ENCODE measurements around the gene VARS1. TPM values are rescaled to one million over a fixed set of nuclear protein-coding genes. Genes with fewer than 3 reads are reported as not detected.

VARS1 gene
- total and polyA plus RNA-seq, 2 of the 8 experiments (the other 6 are each of a cell fraction or from before 2014, with no cell fraction given): 53.5 to 162 TPM

DNA sequence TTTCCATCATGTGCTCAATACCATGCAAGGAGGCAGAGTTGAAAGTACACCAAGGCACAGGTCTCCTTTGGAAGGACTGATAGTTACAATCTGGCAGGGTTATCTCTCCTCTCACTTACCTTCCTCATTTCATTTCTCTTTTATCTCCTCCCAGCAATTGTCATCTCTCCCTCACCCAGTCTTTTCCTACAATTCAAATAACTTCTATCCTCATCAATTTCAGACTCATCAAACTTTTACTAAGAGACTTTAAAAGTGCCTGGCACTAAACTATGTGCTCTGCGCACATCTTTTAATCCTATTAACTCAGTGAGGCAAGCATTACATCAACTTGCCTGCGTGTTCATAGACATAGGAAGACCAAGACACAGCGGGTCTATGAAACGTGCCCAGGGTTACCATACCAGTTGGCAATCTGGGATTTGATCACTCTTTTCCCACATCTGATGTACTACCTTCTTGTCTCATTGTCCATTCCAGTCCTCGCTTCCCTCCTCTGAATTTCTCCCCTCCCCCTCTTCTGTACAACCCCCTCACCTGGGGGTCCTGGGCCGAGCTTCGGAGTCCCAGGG lies 1.2 kb downstream of the VARS1 start:
- Histone ChIP-seq H3K56ac (replicated peaks; ENCODE audit: insufficient read length, low read depth, low read length) (no peak overlapping the region), H2BK12ac (ENCODE audit: low read depth, low read length) (no peak overlapping the region), H3K4me2 (ENCODE audit: insufficient read depth in 1 of 2, low read depth in 2 of 2, low read length in 2 of 2) (peak overlapping the region; percentile 89 to 94), H3K23me2 (ENCODE audit: low read depth, low read length) (peaks cover 5% of the 10 kb centered on the region; the same call in 1 of the 2 replicates), H3K4me1 (replicated peaks in 1 of 4; ENCODE audit: control insufficient read depth in 3 of 4, insufficient read depth in 4 of 4, low read length in 3 of 4) (peaks cover 0 to 2% (median under 1%) of the 10 kb centered on the region in 4 experiments; a peak in 3 of 7 replicates), H4K8ac (ENCODE audit: extremely low read depth, insufficient read depth, low read length) (no peak overlapping the region), H2AK5ac (ENCODE audit: low read depth, low read length) (no peak overlapping the region), H4K5ac (ENCODE audit: insufficient read length, low read depth, low read length) (no peak overlapping the region), H3K27me3 (replicated peaks in 1 of 4; ENCODE audit: control insufficient read depth in 3 of 4, extremely low read depth in 1 of 4, insufficient read depth in 3 of 4, low read length in 3 of 4) (no peaks in the 10 kb centered on the region), H2BK120ac (replicated peaks; ENCODE audit: low read depth, low read length) (no peak overlapping the region), H2AFZ (ENCODE audit: low read length) (no peak overlapping the region), H4K91ac (replicated peaks; ENCODE audit: insufficient read length, low read length) (peak overlapping the region; percentile 29), H3K9me3 (ENCODE audit: insufficient read depth in 2 of 2, low read depth in 1 of 2, low read length in 1 of 2) (no peaks in the 10 kb centered on the region), H2BK5ac (ENCODE audit: low read depth, low read length) (0 out of 2 replicates have a peak overlapping the region, but pooled peaks have one; percentile 73), H3K9ac (replicated peaks in 1 of 4; ENCODE audit: extremely low read depth in 1 of 4, low read depth in 3 of 4, low read length in 3 of 4) (peak overlapping the region in 3 of 4 experiments; percentile 77 to 96 (median 94); a peak in 6 of 7 replicates), H4K20me1 (replicated peaks in 1 of 2; ENCODE audit: control insufficient read depth in 1 of 2, insufficient read depth in 2 of 2, low read length in 2 of 2) (peaks cover 1 to 6% of the 10 kb centered on the region in 2 experiments), H3K79me1 (ENCODE audit: low read depth, low read length) (peaks cover 3% of the 10 kb centered on the region; the same call in 1 of the 2 replicates), H2BK15ac (ENCODE audit: low read length) (no peak overlapping the region), H2BK20ac (ENCODE audit: low read length) (no peak overlapping the region), H3K4ac (replicated peaks; ENCODE audit: insufficient read length, low read depth, low read length) (no peak overlapping the region), H3K23ac (ENCODE audit: insufficient read length) (no peak overlapping the region), H3K27ac (ENCODE audit: low read depth, low read length) (no peak overlapping the region), H3K4me3 (ENCODE audit: extremely low read depth in 1 of 4, insufficient read depth in 2 of 4, low read depth in 3 of 4, low read length in 4 of 4) (peak overlapping the region; percentile 82 to 95 (median 90)), H3K14ac (ENCODE audit: insufficient read length) (no peak overlapping the region), H3K79me2 (ENCODE audit: control insufficient read depth in 1 of 2, insufficient read depth in 2 of 2, low read length in 2 of 2) (peaks cover 0 to 19% of the 10 kb centered on the region in 2 experiments; a peak in 2 of 4 replicates), H3K18ac (ENCODE audit: extremely low read depth, low read length) (no peak overlapping the region), H3K36me3 (ENCODE audit: control insufficient read depth in 2 of 4, insufficient read depth in 4 of 4, low read length in 3 of 4) (peaks cover 2 to 40% (median 15%) of the 10 kb centered on the region in 4 experiments; a peak in 6 of 8 replicates)
- TF ChIP-seq SIN3A (conservative IDR thresholded peaks at IDR 0.05 in 1 of 2, IDR thresholded peaks at IDR 0.05 in 1 of 2; ENCODE audit: low read depth in 1 of 2, low read length in 2 of 2): no peak
- TF ChIP-seq SAP30 (IDR thresholded peaks at IDR 0.05; ENCODE audit: insufficient read depth, insufficient replicate concordance, low read length): no peak
- TF ChIP-seq ATF3 (IDR thresholded peaks at IDR 0.05; ENCODE audit: insufficient read depth, low read depth, low read length): no peak
- ChIA-PET POLR2A (ENCODE audit: partially characterized antibody) (interaction anchor here (1.1 to 7.6 kb wide), 17 partner anchors 9 to 253 kb away, joined by 3 to 81 read pairs (median 7); partner anchors contain the start of genes HSPA1A, HSPA1B, HSPA1L and LSM2), CTCF (ENCODE audit: partially characterized antibody) (interaction anchor here (0.5 to 5.9 kb wide), 9 partner anchors 12 to 69 kb away, joined by 3 to 28 read pairs (median 7); partner anchors contain the start of genes HSPA1A, HSPA1B, HSPA1L and LSM2)
- DNase-seq (ENCODE audit: low read depth in 1 of 2, low spot score in 2 of 2) (no peak), FAIRE-seq (no peak)
- WGBS, 2 experiments (ENCODE audit: extremely low coverage in 1 of 2, insufficient coverage in 1 of 2, insufficient read length in 1 of 2, insufficient replicate concordance in 2 of 2, low coverage in 1 of 2, low lambda C conversion rate in 2 of 2, missing lambda C conversion rate in 1 of 2): 11% methylated on average over 5 of the region's 7 CpGs; no CpG with 5 or more reads in 1 of the 2 experiments
